Measurements from ENCODE around the gene NUCKS1. TPM values are rescaled to one million over a fixed set of nuclear protein-coding genes. Genes with fewer than 3 reads are reported as not detected.

Gene NUCKS1
- total and polyA plus RNA-seq, 10 of the 15 experiments (the other 5 are each of a cell fraction or from before 2014, with no cell fraction given), result 40.5 to 135 (median 55.5) TPM

GRCh38 chr1:205767248-205767647 lies 17.3 kb upstream of the NUCKS1 start:
- H3K4me1 ChIP-seq (ENCODE audit: control insufficient read depth, insufficient read depth, low read length), result peaks cover 7% of the 10 kb centered on the region; the same call in 1 of the 2 replicates
- no peaks in the 10 kb centered on the region for H4K20me1 ChIP-seq (ENCODE audit: control insufficient read depth, insufficient read depth)
- intact Hi-C loops (cut with micrococcal nuclease; ENCODE audit: unreplicated experiment) (no loop called here), in situ Hi-C loops (cut with MboI) (no loop called here)
- H3K9ac ChIP-seq (ENCODE audit: control insufficient read depth, insufficient read depth, low read length), result no peak overlapping the region
- H3K4me3 ChIP-seq, result no peak overlapping the region
- SMC1A ChIA-PET (ENCODE audit: uncharacterized antibody, unreplicated experiment), result interaction anchor here (1.9 kb wide), 1 partner anchor 12 kb away, joined by 6 read pairs; no protein-coding TSS in a partner anchor
- H3K27me3 ChIP-seq (replicated peaks in 1 of 2; ENCODE audit: control insufficient read depth in 2 of 2, insufficient read depth in 2 of 2, low read length in 1 of 2), result no peaks in the 10 kb centered on the region
- CTCF ChIA-PET, result interaction anchor here (1.1 kb wide), 1 partner anchor 56 kb away, joined by 3 read pairs; no protein-coding TSS in a partner anchor
- H3K4me2 ChIP-seq (ENCODE audit: control insufficient read depth, insufficient read depth), result no peak overlapping the region
- DNase-seq (ENCODE audit: low read depth, low spot score) (no peak), FAIRE-seq (no peak), ATAC-seq (no peak)
- RAD21 ChIA-PET (ENCODE audit: unreplicated experiment), result no interaction called here
- no peak overlapping the region for H2AFZ ChIP-seq (ENCODE audit: control insufficient read depth, low read depth, low read length)
- H3K36me3 ChIP-seq (ENCODE audit: control insufficient read depth in 2 of 2, insufficient read depth in 2 of 2, low read length in 1 of 2), result no peaks in the 10 kb centered on the region; a peak in 1 of 4 replicates
- POLR2A ChIA-PET, result interaction anchor here (0.5 to 1.0 kb wide), 2 partner anchors 26 to 174 kb away, joined by 3 to 5 read pairs; no protein-coding TSS in a partner anchor
- TF ChIP-seq GABPA (IDR thresholded peaks at IDR 0.05; ENCODE audit: low read depth) (no peak), EZH2 (IDR thresholded peaks at IDR 0.05; ENCODE audit: borderline replicate concordance, control insufficient read depth, low read depth, low read length) (no peak), NR2C1 (IDR thresholded peaks at IDR 0.05) (no peak), NR2C2 (IDR thresholded peaks at IDR 0.05; ENCODE audit: borderline replicate concordance, control insufficient read depth, insufficient read length, low read depth) (no peak), POLR2AphosphoS5 (IDR thresholded peaks at IDR 0.05; ENCODE audit: low read length) (no peak), MYC (IDR thresholded peaks at IDR 0.05; ENCODE audit: insufficient read depth, insufficient read length, insufficient replicate concordance, low read length, severe bottlenecking) (no peak), HDAC6 (IDR thresholded peaks at IDR 0.05; ENCODE audit: unreplicated experiment) (no peak), PAX8 (IDR thresholded peaks at IDR 0.05) (no peak), BCL11A (IDR thresholded peaks at IDR 0.05; ENCODE audit: low read depth, low read length) (no peak), SRF (IDR thresholded peaks at IDR 0.05; ENCODE audit: low read depth in 2 of 2, low read length in 2 of 2) (no peak), ZZZ3 (IDR thresholded peaks at IDR 0.05; ENCODE audit: control insufficient read depth, insufficient read length, low read depth) (no peak), RB1 (IDR thresholded peaks at IDR 0.05; ENCODE audit: borderline replicate concordance) (no peak), FOXM1 (IDR thresholded peaks at IDR 0.05; ENCODE audit: low read depth, low read length) (no peak), SMARCA5 (IDR thresholded peaks at IDR 0.05) (no peak), ZNF217 (IDR thresholded peaks at IDR 0.05) (no peak), SUPT20H (IDR thresholded peaks at IDR 0.05; ENCODE audit: borderline replicate concordance, control insufficient read depth, low read depth, low read length) (no peak), ZNF687 (IDR thresholded peaks at IDR 0.05) (no peak), RBBP5 (conservative IDR thresholded peaks at IDR 0.05) (no peak), RAD51 (IDR thresholded peaks at IDR 0.05) (no peak)
- no peaks in the 10 kb centered on the region for H3K9me3 ChIP-seq (replicated peaks; ENCODE audit: control insufficient read depth, insufficient read depth, low read length)
- BruUV-seq (replicated peaks), result no TSS peak
- WGBS (ENCODE audit: insufficient coverage, insufficient replicate concordance, low lambda C conversion rate, missing lambda C conversion rate), result 86% methylated on average over 3 of the region's 3 CpGs
- no peaks in the 10 kb centered on the region for H3K79me2 ChIP-seq (ENCODE audit: control insufficient read depth, insufficient read depth, low read length)
- H3K27ac ChIP-seq (ENCODE audit: control insufficient read depth, insufficient read depth), result no peak overlapping the region

Data from GM12878 (cell line).